Stimulated activated CD4-positive, alpha-beta T cell treated with anti-CD3 and anti-CD28 coated beads, Interleukin-4, amount 100 ng/mL, for 48 hours (primary cell): Measurements from ENCODE around the gene JAG1.

Source experiments
- DNase-seq, 2 donors: peaks; one replicate each; pipeline ENCODE4 v3.0.0-alpha.2; 2020; ENCODE audit warnings: low read depth in 2 of 2

Gene JAG1

GRCh38 chr20:10668677-10669368, 5.0 kb downstream of the JAG1 start:
- DNase-seq = no peak

- no peak for DNase-seq
Observed at GRCh38 chr20:10667560-10668167, 6.1 kb downstream of the JAG1 start.

GRCh38 chr20:10667077-10667401, 6.8 kb downstream of the JAG1 start:
- no peak for DNase-seq

- no peak for DNase-seq
Observed at GRCh38 chr20:10666221-10667076, 7.3 kb downstream of the JAG1 start.

- no peak for DNase-seq
Observed at GRCh38 chr20:10665791-10666190, 8.0 kb downstream of the JAG1 start.

- DNase-seq = no peak
Observed at GRCh38 chr20:10665027-10665561, 8.7 kb downstream of the JAG1 start.

GRCh38 chr20:10663756-10664155, 10.0 kb downstream of the JAG1 start:
- no peak for DNase-seq

- DNase-seq = no peak
Observed at GRCh38 chr20:10662661-10663458, 10.9 kb downstream of the JAG1 start.

- DNase-seq = no peak
Observed at GRCh38 chr20:10662151-10662550, 11.6 kb downstream of the JAG1 start.

- no peak for DNase-seq
Observed at GRCh38 chr20:10661261-10661660, 12.5 kb downstream of the JAG1 start.

- no peak for DNase-seq
Observed at GRCh38 chr20:10660661-10661060, 13.1 kb downstream of the JAG1 start.

- DNase-seq = no peak
Observed at GRCh38 chr20:10659651-10660601, 13.9 kb downstream of the JAG1 start.

GRCh38 chr20:10658876-10659632, 14.7 kb downstream of the JAG1 start:
- no peak for DNase-seq

- DNase-seq = no peak
Observed at GRCh38 chr20:10658051-10658823, 15.6 kb downstream of the JAG1 start.

GRCh38 chr20:10657453-10657852, 16.3 kb downstream of the JAG1 start:
- DNase-seq = no peak

GRCh38 chr20:10655720-10656669, 17.8 kb downstream of the JAG1 start:
- no peak for DNase-seq

- no peak for DNase-seq
Observed at GRCh38 chr20:10654630-10655029, 19.2 kb downstream of the JAG1 start.

GRCh38 chr20:10654250-10654610, 19.6 kb downstream of the JAG1 start:
- DNase-seq = no peak
